A549 (cell line): ENCODE data around the gene JPH2. TPM values are rescaled to one million over a fixed set of nuclear protein-coding genes. Genes with fewer than 3 reads are reported as not detected.

Source experiments
- ATAC-seq, 2 experiments: fragments of 200-7000 bp in 1 of 2; fragments of >200 bp in 1 of 2; cut with Nextera tagmentation in 1 of 2; cut with Tn5 transposase in 1 of 2; 3 replicates each; pipeline versions ENCODE4 v1.8.0 to v1.9.1; 2018 to 2020; ENCODE audit warnings: mild to moderate bottlenecking in 1 of 2, moderate library complexity in 1 of 2
- CTCF ChIA-PET: fragments of 300-600 bp; sonication (Branson Sonifier 250); formaldehyde crosslinking; extraction: SDS; loops from one replicate; lab custom pipeline; 2021; ENCODE audit warnings: antibody characterized with exemption, inconsistent platforms; lab: Yijun Ruan, JAX
- POLR2A ChIA-PET: fragments of 350-600 bp; formaldehyde crosslinking; extraction: SDS; loops from one replicate; lab custom pipeline; 2021; ENCODE audit warnings: antibody characterized with exemption, inconsistent platforms; lab: Yijun Ruan, JAX
- DNase-seq, 2 experiments: peaks; one replicate each; pipeline versions ENCODE4 v3.0.0 to v3.0.0-alpha.2; 2011 to 2016; ENCODE audit warnings: low read depth in 1 of 2, low spot score in 1 of 2
- FAIRE-seq: peaks from 2 replicates; lab custom pipeline; 2011; peaks lifted over from hg19 to GRCh38; lab: Jason Lieb, UNC
- H3K27ac ChIP-seq, 2 experiments: fragments of >200 bp; sonication (Bioruptor Twin); formaldehyde crosslinking; 3 replicates each; pipeline ENCODE4 v1.5.1; 2016 to 2017
- H3K4me1 ChIP-seq: fragments of >200 bp; sonication (Bioruptor Twin); formaldehyde crosslinking; 3 replicates; pipeline ENCODE4 v1.6.1; 2016
- H3K4me2 ChIP-seq: fragments of >200 bp; sonication (Bioruptor Twin); formaldehyde crosslinking; 3 replicates; pipeline ENCODE4 v1.6.1; 2016
- H3K4me3 ChIP-seq: fragments of >200 bp; sonication (Bioruptor Twin); formaldehyde crosslinking; 3 replicates; pipeline ENCODE4 v1.5.1; 2016
- H3K9me3 ChIP-seq: fragments of >200 bp; sonication (Bioruptor Twin); formaldehyde crosslinking; 3 replicates; pipeline ENCODE4 v1.6.1; 2016
- ATOH8 ChIP-seq: fragments of 250-450 bp; sonication (Bioruptor Pico); IDR thresholded peaks from 2 replicates; pipeline ENCODE4 v1.5.0; 2020; ENCODE audit warnings: low read depth, mild to moderate bottlenecking, moderate library complexity
- EHMT2 ChIP-seq: fragments of 200-600 bp; sonication (generic); IDR thresholded peaks from 2 replicates; pipeline ENCODE4 v1.6.1; 2016; ENCODE audit warnings: antibody characterized with exemption, low read depth, mild to moderate bottlenecking, moderate library complexity
- EP300 ChIP-seq, 2 experiments: fragments of >200 bp; sonication (Bioruptor Twin); formaldehyde crosslinking; IDR thresholded peaks; 2 replicates in 1 of 2; 3 replicates in 1 of 2; pipeline ENCODE4 v1.6.1; 2016 to 2017
- FOSB ChIP-seq: fragments of 250-450 bp; sonication (Bioruptor Pico); IDR thresholded peaks from 2 replicates; pipeline ENCODE4 v1.5.0; 2020; ENCODE audit warnings: mild to moderate bottlenecking, moderate library complexity
- FOSL2 ChIP-seq, 2 experiments: fragments of 450-650 bp in 1 of 2; fragments of >200 bp in 1 of 2; sonication (Bioruptor Twin) in 1 of 2; formaldehyde crosslinking; IDR thresholded peaks; 2 replicates each; pipeline versions ENCODE4 v1.5.0 to v1.6.1; 2016 to 2020; ENCODE audit warnings: mild to moderate bottlenecking in 1 of 2, moderate library complexity in 1 of 2
- FOXS1 ChIP-seq: fragments of 250-450 bp; sonication (Bioruptor Pico); IDR thresholded peaks from 2 replicates; pipeline ENCODE4 v1.5.0; 2020; ENCODE audit warnings: mild to moderate bottlenecking, moderate library complexity
- HDAC2 ChIP-seq: fragments of 200-600 bp; sonication (generic); IDR thresholded peaks from 2 replicates; pipeline ENCODE4 v1.6.1; 2016
- HES2 ChIP-seq: fragments of >200 bp; sonication (Bioruptor Twin); formaldehyde crosslinking; IDR thresholded peaks from 2 replicates; pipeline ENCODE4 v1.6.1; 2016
- HMGXB4 ChIP-seq: fragments of 250-450 bp; sonication (Bioruptor Pico); IDR thresholded peaks from 2 replicates; pipeline ENCODE4 v1.5.0; 2021; ENCODE audit warnings: mild to moderate bottlenecking, moderate library complexity, borderline replicate concordance
- HOXB13 ChIP-seq: fragments of 250-450 bp; sonication (Bioruptor Pico); IDR thresholded peaks from 2 replicates; pipeline ENCODE4 v1.5.0; 2020; ENCODE audit warnings: low read depth, mild to moderate bottlenecking, moderate library complexity
- JUN ChIP-seq, 2 experiments: fragments of >200 bp; sonication (Bioruptor Twin); formaldehyde crosslinking; IDR thresholded peaks; 2 replicates in 1 of 2; 3 replicates in 1 of 2; pipeline ENCODE4 v1.6.1; 2016 to 2017
- JUNB ChIP-seq: fragments of >200 bp; sonication (Bioruptor Twin); formaldehyde crosslinking; IDR thresholded peaks from 2 replicates; pipeline ENCODE4 v1.6.1; 2016
- KDM1A ChIP-seq: fragments of 200-600 bp; sonication (generic); IDR thresholded peaks from 2 replicates; pipeline ENCODE4 v1.6.1; 2016; ENCODE audit warnings: low read depth, mild to moderate bottlenecking
- KDM5A ChIP-seq: fragments of 200-600 bp; sonication (generic); IDR thresholded peaks from 2 replicates; pipeline ENCODE4 v1.6.1; 2016; ENCODE audit warnings: antibody characterized with exemption, mild to moderate bottlenecking
- MAZ ChIP-seq: fragments of 150-350 bp; IDR thresholded peaks from 2 replicates; pipeline ENCODE4 v1.6.1; 2014; ENCODE audit warnings: antibody characterized with exemption, low read depth, low read length, borderline replicate concordance
- NR3C1 ChIP-seq: fragments of >200 bp; sonication (Bioruptor Twin); formaldehyde crosslinking; IDR thresholded peaks from 3 replicates; pipeline ENCODE4 v1.6.1; 2017
- PBX3 ChIP-seq: IDR thresholded peaks from 2 replicates; pipeline ENCODE4 v1.6.1; 2012
- POLR2A ChIP-seq: IDR thresholded peaks from 2 replicates; pipeline ENCODE4 v1.6.1; 2012; ENCODE audit warnings: mild to moderate bottlenecking, low read length
- POLR2AphosphoS2 ChIP-seq: conservative IDR thresholded peaks from 2 replicates; pipeline ENCODE4 v1.6.1; 2012; ENCODE audit warnings: low read length, improper control_type of control experiment, inconsistent platforms
- RFX5 ChIP-seq: fragments of 450-650 bp; IDR thresholded peaks from 2 replicates; pipeline ENCODE4 v1.7.1; 2014; ENCODE audit warnings: antibody characterized with exemption, mild to moderate bottlenecking, moderate library complexity
- ZC3H11A ChIP-seq: fragments of 450-650 bp; IDR thresholded peaks from 2 replicates; pipeline ENCODE4 v1.6.1; 2014; ENCODE audit warnings: antibody characterized with exemption, mild to moderate bottlenecking
- ZSCAN20 ChIP-seq: fragments of 250-450 bp; sonication (Bioruptor Pico); IDR thresholded peaks from 2 replicates; pipeline ENCODE4 v1.8.0; 2022; ENCODE audit warnings: mild to moderate bottlenecking, moderate library complexity
- WGBS: methylation state at CpG from one replicate; pipeline ENCODE4 v1.1.6; 2017; ENCODE audit errors: missing lambda C conversion rate; 5-methylcytosine and 5-hydroxymethylcytosine counted together
- polyA plus RNA-seq, 4 experiments: library from polyadenylated mRNA; depleted of rRNA in 3 of 4; stranded (reverse); fragments of >200 nt; fragmentation: RNase III in 1 of 4; extraction: RNeasy Plus Mini Kit Qiagen cat#74134 plus additional on column Dnase treatment in 1 of 4; gene quantifications; 2 replicates in 3 of 4; 3 replicates in 1 of 4; pipeline ENCODE4 v1.2.3, GENCODE V29; 2011 to 2017

JPH2 gene
- polyA plus RNA-seq, 2 of the 4 experiments (the other 2 are of a cell fraction), result 0.83 to 3.3 TPM

- TF ChIP-seq ATOH8 (no peak), JUNB (no peak), NR3C1 (no peak), HMGXB4 (CRISPR knock-in tag) (no peak), FOXS1 (CRISPR knock-in tag) (no peak), POLR2AphosphoS2 (no peak)
Measured at GRCh38 chr20:44182135-44182765, 4.7 kb downstream of the JPH2 start (continued).

- FAIRE-seq (no peak), ATAC-seq (no peak), DNase-seq (no peak)
- ChIA-PET CTCF (interaction anchor here (1.2 to 8.0 kb wide), 6 partner anchors 8 to 280 kb away, joined by 3 to 68 read pairs (median 8); no protein-coding TSS in a partner anchor), POLR2A (no interaction called here)
- no peak overlapping the region for H3K4me3 ChIP-seq
- no peak overlapping the region for H3K4me2 ChIP-seq
- H3K9me3 ChIP-seq, result no peaks in the 10 kb centered on the region
- H3K4me1 ChIP-seq, result peaks cover 7% of the 10 kb centered on the region
- 86% methylated on average over 11 of the region's 11 CpGs for WGBS
- TF ChIP-seq POLR2A (no peak), KDM1A (no peak), HES2 (no peak)
- H3K27ac ChIP-seq, result no peak overlapping the region
Measured at GRCh38 chr20:44181611-44182010, 5.4 kb downstream of the JPH2 start.

GRCh38 chr20:44180814-44181213 lies 6.2 kb downstream of the JPH2 start:
- no peak for ATAC-seq
- Histone ChIP-seq H3K4me3 (no peak overlapping the region), H3K9me3 (no peaks in the 10 kb centered on the region), H3K4me1 (no peaks in the 10 kb centered on the region), H3K4me2 (no peak overlapping the region), H3K27ac (no peak overlapping the region)
- no peak for TF ChIP-seq MAZ
- TF ChIP-seq EP300 (IDR thresholded peaks at IDR 0.05), result no peak
- 89% methylated on average over 9 of the region's 9 CpGs for WGBS
- DNase-seq, result no peak
- POLR2A ChIA-PET, result no interaction called here
- FAIRE-seq, result no peak
- CTCF ChIA-PET, result interaction anchor here (1.3 to 8.0 kb wide), 5 partner anchors 9 to 74 kb away, joined by 3 to 68 read pairs (median 7); no protein-coding TSS in a partner anchor

- no peaks in the 10 kb centered on the region for H3K9me3 ChIP-seq
- no peak overlapping the region for H3K4me2 ChIP-seq
- FAIRE-seq (no peak), ATAC-seq (0 out of 6 replicates have a peak, but pooled peaks of 1 of the 2 experiments have one; percentile 13), DNase-seq (no peak)
- 71% methylated on average over 14 of the region's 14 CpGs for WGBS
- peaks cover 10% of the 10 kb centered on the region for H3K4me1 ChIP-seq
- no peak overlapping the region for H3K27ac ChIP-seq
- no peak for TF ChIP-seq HDAC2
- no peak for TF ChIP-seq FOXS1 (CRISPR knock-in tag)
- no peak for TF ChIP-seq EHMT2
- no peak for TF ChIP-seq HOXB13
- no peak for TF ChIP-seq KDM1A
- TF ChIP-seq PBX3, result no peak
- no peak for TF ChIP-seq ZSCAN20 (CRISPR knock-in tag)
- no peak for TF ChIP-seq JUN (IDR thresholded peaks at IDR 0.05)
- TF ChIP-seq EP300 (IDR thresholded peaks at IDR 0.05), result no peak
- TF ChIP-seq HMGXB4 (CRISPR knock-in tag), result no peak
- TF ChIP-seq KDM5A, result no peak
- TF ChIP-seq POLR2AphosphoS2, result no peak
- TF ChIP-seq FOSL2 (IDR thresholded peaks at IDR 0.05), result no peak
- TF ChIP-seq FOSL2 (CRISPR knock-in tag; IDR thresholded peaks at IDR 0.05), result no peak
- TF ChIP-seq FOSB, result no peak
- no peak for TF ChIP-seq RFX5
- no peak for TF ChIP-seq ZC3H11A
- CTCF ChIA-PET, result interaction anchor here (0.6 to 8.0 kb wide), 4 partner anchors 10 to 518 kb away, joined by 3 to 68 read pairs (median 16); no protein-coding TSS in a partner anchor
- H3K4me3 ChIP-seq, result no peak overlapping the region
- POLR2A ChIA-PET, result no interaction called here
Measured at GRCh38 chr20:44176833-44177534, 10.0 kb downstream of the JPH2 start.
